ENCODE measurements around the gene SUPT20HL1.
A peak's percentile ranks its signal among the peaks of the same experiment; 100 is the strongest.
"Not testable (repeated sequence)": the region's sequence is repeated elsewhere in the genome, so short reads cannot be mapped to it uniquely, and the experiment has no call there.

The SUPT20HL1 gene

GRCh38 chrX:24360272-24360671 lies at the start of gene SUPT20HL1:
Gene SUPT20HL1, plus strand, starts transcription at chrX:24360639. Its CDS starts 2,122 bp downstream, at chrX:24362761.
- no peak for DNase-seq (ENCODE audit: low spot score)

- DNase-seq (ENCODE audit: low spot score): peak; percentile 61
Observed at GRCh38 chrX:24310916-24311315, 49.5 kb upstream of the SUPT20HL1 start.

- DNase-seq (ENCODE audit: low spot score): peak; percentile 61
Observed at GRCh38 chrX:24311507-24312248, 48.8 kb upstream of the SUPT20HL1 start.

- not testable (repeated sequence) for DNase-seq (ENCODE audit: low spot score)
Observed at GRCh38 chrX:24312249-24312607, 48.2 kb upstream of the SUPT20HL1 start.

- DNase-seq (ENCODE audit: low spot score): no peak
Observed at GRCh38 chrX:24314019-24314635, 46.3 kb upstream of the SUPT20HL1 start, which contains the start of gene SUPT20HL2. Gene SUPT20HL2, minus strand, starts transcription at chrX:24314069. Its CDS starts 754 bp downstream, at chrX:24313315.

- DNase-seq (ENCODE audit: low spot score): no peak
Observed at GRCh38 chrX:24316111-24316510, 44.3 kb upstream of the SUPT20HL1 start.

GRCh38 chrX:24317567-24317966 lies 42.9 kb upstream of the SUPT20HL1 start:
- DNase-seq (ENCODE audit: low spot score): no peak

GRCh38 chrX:24321741-24322395 lies 38.6 kb upstream of the SUPT20HL1 start:
- DNase-seq (ENCODE audit: low spot score): no peak

GRCh38 chrX:24325231-24325630 lies 35.2 kb upstream of the SUPT20HL1 start:
- DNase-seq (ENCODE audit: low spot score): no peak

GRCh38 chrX:24332878-24333277 lies 27.6 kb upstream of the SUPT20HL1 start:
- DNase-seq (ENCODE audit: low spot score): no peak

- DNase-seq (ENCODE audit: low spot score): no peak
Observed at GRCh38 chrX:24333371-24333770, 27.1 kb upstream of the SUPT20HL1 start.

- DNase-seq (ENCODE audit: low spot score): no peak
Observed at GRCh38 chrX:24334461-24334860, 26.0 kb upstream of the SUPT20HL1 start.

GRCh38 chrX:24335871-24336270 lies 24.6 kb upstream of the SUPT20HL1 start:
- no peak for DNase-seq (ENCODE audit: low spot score)

GRCh38 chrX:24339911-24340310 lies 20.5 kb upstream of the SUPT20HL1 start:
- no peak for DNase-seq (ENCODE audit: low spot score)

- no peak for DNase-seq (ENCODE audit: low spot score)
Observed at GRCh38 chrX:24340501-24340900, 19.9 kb upstream of the SUPT20HL1 start.

- no peak for DNase-seq (ENCODE audit: low spot score)
Observed at GRCh38 chrX:24341795-24342194, 18.6 kb upstream of the SUPT20HL1 start.

- no peak for DNase-seq (ENCODE audit: low spot score)
Observed at GRCh38 chrX:24343719-24344118, 16.7 kb upstream of the SUPT20HL1 start.

- no peak for DNase-seq (ENCODE audit: low spot score)
Observed at GRCh38 chrX:24347881-24348280, 12.6 kb upstream of the SUPT20HL1 start.

GRCh38 chrX:24350217-24350616 lies 10.2 kb upstream of the SUPT20HL1 start:
- no peak for DNase-seq (ENCODE audit: low spot score)

- no peak for DNase-seq (ENCODE audit: low spot score)
Observed at GRCh38 chrX:24355095-24355494, 5.3 kb upstream of the SUPT20HL1 start.

- no peak for DNase-seq (ENCODE audit: low spot score)
Observed at GRCh38 chrX:24357106-24357505, 3.3 kb upstream of the SUPT20HL1 start.

GRCh38 chrX:24362089-24362745 lies 1.8 kb downstream of the SUPT20HL1 start:
- DNase-seq (ENCODE audit: low spot score): not testable (repeated sequence)
